ENCODE data around the gene NACC2. TPM values are rescaled to one million over a fixed set of nuclear protein-coding genes. Genes with fewer than 3 reads are reported as not detected.
A peak's percentile ranks its signal among the peaks of the same experiment; 100 is the strongest.

Gene NACC2
- total RNA-seq, 1 experiment from 2014 or later, result 24.8 TPM

DNA sequence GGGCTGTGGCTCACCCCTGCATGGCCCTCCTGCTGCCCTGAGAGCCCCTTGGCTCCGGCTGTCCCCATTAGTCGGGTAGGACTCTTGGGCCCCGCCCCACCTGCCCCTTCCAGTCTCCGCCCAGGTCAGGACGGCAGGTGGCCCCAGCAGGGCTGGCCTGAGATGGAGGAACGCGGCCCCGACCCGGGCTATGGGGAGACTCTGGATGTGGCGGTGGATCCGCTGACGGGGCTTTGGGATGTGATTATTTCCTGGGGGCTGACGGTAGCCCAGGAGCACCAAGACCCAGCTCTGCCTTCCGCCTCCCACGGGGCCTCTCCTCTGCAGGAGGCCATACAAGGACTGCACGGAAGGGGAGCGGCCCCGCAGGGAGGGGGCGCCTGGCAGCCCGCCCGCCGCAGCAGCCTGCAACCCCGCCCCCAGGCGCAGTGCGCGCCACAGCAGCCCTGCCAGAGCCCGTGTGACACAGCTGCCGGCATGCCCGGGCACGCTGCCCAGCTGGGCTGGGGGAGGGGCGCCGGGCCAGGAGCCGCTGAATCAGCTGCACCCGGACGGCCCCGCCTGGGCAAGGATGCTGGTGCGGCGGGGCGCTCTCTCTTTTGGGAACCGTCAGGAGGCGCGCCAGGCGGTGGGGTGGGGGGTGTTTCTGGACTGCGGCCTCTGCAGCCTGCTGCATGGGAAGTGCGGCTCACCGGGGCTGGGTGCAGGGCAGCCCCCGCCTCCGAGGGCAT is 14.4 kb upstream of the NACC2 start:
- BruUV-seq (replicated peaks), result no TSS peak
- TF ChIP-seq, protein P1, sequence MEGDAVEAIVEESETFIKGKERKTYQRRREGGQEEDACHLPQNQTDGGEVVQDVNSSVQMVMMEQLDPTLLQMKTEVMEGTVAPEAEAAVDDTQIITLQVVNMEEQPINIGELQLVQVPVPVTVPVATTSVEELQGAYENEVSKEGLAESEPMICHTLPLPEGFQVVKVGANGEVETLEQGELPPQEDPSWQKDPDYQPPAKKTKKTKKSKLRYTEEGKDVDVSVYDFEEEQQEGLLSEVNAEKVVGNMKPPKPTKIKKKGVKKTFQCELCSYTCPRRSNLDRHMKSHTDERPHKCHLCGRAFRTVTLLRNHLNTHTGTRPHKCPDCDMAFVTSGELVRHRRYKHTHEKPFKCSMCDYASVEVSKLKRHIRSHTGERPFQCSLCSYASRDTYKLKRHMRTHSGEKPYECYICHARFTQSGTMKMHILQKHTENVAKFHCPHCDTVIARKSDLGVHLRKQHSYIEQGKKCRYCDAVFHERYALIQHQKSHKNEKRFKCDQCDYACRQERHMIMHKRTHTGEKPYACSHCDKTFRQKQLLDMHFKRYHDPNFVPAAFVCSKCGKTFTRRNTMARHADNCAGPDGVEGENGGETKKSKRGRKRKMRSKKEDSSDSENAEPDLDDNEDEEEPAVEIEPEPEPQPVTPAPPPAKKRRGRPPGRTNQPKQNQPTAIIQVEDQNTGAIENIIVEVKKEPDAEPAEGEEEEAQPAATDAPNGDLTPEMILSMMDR (IDR thresholded peaks at IDR 0.05; ENCODE audit: unreplicated experiment), result no peak
- Mint-ChIP-seq H3K9me3 (ENCODE audit: low read depth, unreplicated experiment) (no peaks in the 10 kb centered on the region), H3K4me1 (ENCODE audit: low read depth, unreplicated experiment) (no peaks in the 10 kb centered on the region), H3K27ac (ENCODE audit: unreplicated experiment) (peak overlapping the region; percentile 56), H3K4me3 (ENCODE audit: low read depth, unreplicated experiment) (peak overlapping the region; percentile 60), H3K36me3 (ENCODE audit: insufficient read depth, unreplicated experiment) (no peaks in the 10 kb centered on the region), H3K27me3 (ENCODE audit: unreplicated experiment) (peaks cover 19% of the 10 kb centered on the region)
- CTCF ChIA-PET, result interaction anchor here (0.6 to 1.2 kb wide), 3 partner anchors 8 to 80 kb away, joined by 3 to 4 read pairs (median 4); partner anchors contain the start of gene NACC2
- peak; percentile 93 for DNase-seq
- intact Hi-C loops (cut with micrococcal nuclease; ENCODE audit: unreplicated experiment), result no loop called here

DNA sequence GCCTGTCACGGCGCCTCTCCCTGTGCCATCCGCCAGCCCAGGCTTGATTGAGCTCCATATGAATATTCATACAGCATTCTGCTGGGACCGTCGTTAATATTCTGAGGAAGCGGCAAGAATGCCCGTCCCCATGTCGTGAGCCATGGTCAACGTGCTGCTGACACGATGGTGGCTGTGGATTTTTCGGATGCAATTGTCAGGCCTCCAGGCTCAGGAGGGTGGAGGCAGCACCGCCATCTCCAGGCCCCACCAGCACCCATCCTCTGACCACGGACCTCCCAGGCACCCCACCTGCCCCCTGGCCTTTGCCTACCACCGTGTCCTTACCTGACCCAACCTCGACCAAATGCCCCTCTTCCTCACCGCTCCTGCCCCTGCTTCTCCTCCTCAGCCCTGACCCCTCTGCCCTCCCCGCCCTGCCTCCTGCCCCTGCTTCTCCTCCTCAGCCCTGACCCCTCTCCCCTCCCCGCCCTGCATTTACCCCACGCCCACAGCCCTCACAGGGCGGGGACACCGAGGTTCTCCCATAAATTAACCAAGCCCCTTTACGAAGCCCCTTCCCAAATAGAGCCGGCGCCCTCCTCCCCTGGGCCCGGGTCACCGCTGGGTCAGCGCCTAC is 13.7 kb upstream of the NACC2 start:
- TF ChIP-seq, protein P1 (IDR thresholded peaks at IDR 0.05; ENCODE audit: unreplicated experiment), result no peak
- H3K27ac Mint-ChIP-seq (ENCODE audit: unreplicated experiment), result peak overlapping the region; percentile 56
- DNase-seq, result no peak
- no peaks in the 10 kb centered on the region for H3K36me3 Mint-ChIP-seq (ENCODE audit: insufficient read depth, unreplicated experiment)
- CTCF ChIA-PET, result interaction anchor here (0.9 to 1.2 kb wide), 2 partner anchors 13 to 81 kb away, joined by 3 to 4 read pairs; partner anchors contain the start of gene NACC2
- peak overlapping the region; percentile 60 for H3K4me3 Mint-ChIP-seq (ENCODE audit: low read depth, unreplicated experiment)
- H3K9me3 Mint-ChIP-seq (ENCODE audit: low read depth, unreplicated experiment), result no peaks in the 10 kb centered on the region
- BruUV-seq (replicated peaks), result no TSS peak
- H3K4me1 Mint-ChIP-seq (ENCODE audit: low read depth, unreplicated experiment), result no peaks in the 10 kb centered on the region
- peaks cover 24% of the 10 kb centered on the region for H3K27me3 Mint-ChIP-seq (ENCODE audit: unreplicated experiment)
- intact Hi-C loops (cut with micrococcal nuclease; ENCODE audit: unreplicated experiment), result no loop called here

GRCh38 chr9:136107953-136108647 is 13.0 kb upstream of the NACC2 start:
- no TSS peak for BruUV-seq (replicated peaks)
- Mint-ChIP-seq H3K27ac (ENCODE audit: unreplicated experiment) (no peak overlapping the region), H3K27me3 (ENCODE audit: unreplicated experiment) (peaks cover 31% of the 10 kb centered on the region), H3K9me3 (ENCODE audit: low read depth, unreplicated experiment) (no peaks in the 10 kb centered on the region), H3K36me3 (ENCODE audit: insufficient read depth, unreplicated experiment) (no peaks in the 10 kb centered on the region), H3K4me3 (ENCODE audit: low read depth, unreplicated experiment) (no peak overlapping the region), H3K4me1 (ENCODE audit: low read depth, unreplicated experiment) (no peaks in the 10 kb centered on the region)
- TF ChIP-seq, protein P1 (IDR thresholded peaks at IDR 0.05; ENCODE audit: unreplicated experiment), result no peak
- no peak for DNase-seq
- intact Hi-C loops (cut with micrococcal nuclease; ENCODE audit: unreplicated experiment), result no loop called here
- CTCF ChIA-PET, result no interaction called here

DNA sequence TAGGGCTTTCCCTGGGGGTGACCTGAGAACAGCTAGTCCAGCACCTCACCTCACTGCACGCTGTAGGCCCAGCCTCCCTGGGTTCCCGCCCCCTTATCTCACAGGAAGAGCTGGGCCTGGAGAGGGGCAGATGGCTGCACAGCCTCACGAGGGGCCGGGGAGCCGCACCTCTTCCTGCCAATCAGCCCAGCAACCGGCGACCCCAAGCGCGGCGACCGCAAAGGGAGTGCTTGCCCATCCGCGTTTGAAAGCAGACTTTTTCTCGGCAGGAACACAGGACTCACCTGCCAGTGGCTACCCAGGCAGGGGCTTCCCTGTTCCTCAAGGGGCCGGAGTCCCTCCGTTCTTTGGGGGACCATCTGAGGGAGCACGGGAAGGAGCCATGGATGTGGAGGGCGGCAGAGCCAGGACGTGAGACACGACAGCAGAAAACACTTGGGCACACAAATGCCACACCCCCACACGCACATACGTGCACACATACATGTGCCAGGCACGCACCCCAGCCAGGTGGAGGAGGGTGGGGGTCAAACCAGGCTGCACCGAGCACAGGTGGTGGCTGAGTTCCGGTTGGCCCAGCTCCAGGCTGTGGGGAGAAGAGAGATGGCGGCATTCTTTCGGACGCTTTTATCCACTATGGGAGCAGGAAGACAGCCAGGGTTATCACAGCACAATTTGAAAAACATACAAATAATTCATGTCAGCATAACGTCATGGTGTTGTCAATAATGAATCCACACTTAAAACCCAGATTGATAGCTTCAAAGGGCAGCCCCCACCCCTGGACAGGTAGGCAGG is 12.3 kb upstream of the NACC2 start:
- H3K27ac Mint-ChIP-seq (ENCODE audit: unreplicated experiment), result no peak overlapping the region
- peaks cover 37% of the 10 kb centered on the region for H3K27me3 Mint-ChIP-seq (ENCODE audit: unreplicated experiment)
- TF ChIP-seq, protein P1 (IDR thresholded peaks at IDR 0.05; ENCODE audit: unreplicated experiment), result no peak
- no peaks in the 10 kb centered on the region for H3K36me3 Mint-ChIP-seq (ENCODE audit: insufficient read depth, unreplicated experiment)
- intact Hi-C loops (cut with micrococcal nuclease; ENCODE audit: unreplicated experiment), result no loop called here
- BruUV-seq (replicated peaks), result no TSS peak
- DNase-seq, result no peak
- no peaks in the 10 kb centered on the region for H3K4me1 Mint-ChIP-seq (ENCODE audit: low read depth, unreplicated experiment)
- no peak overlapping the region for H3K4me3 Mint-ChIP-seq (ENCODE audit: low read depth, unreplicated experiment)
- CTCF ChIA-PET, result no interaction called here
- H3K9me3 Mint-ChIP-seq (ENCODE audit: low read depth, unreplicated experiment), result no peaks in the 10 kb centered on the region

All from Calu3 (cell line).